RWPE2 (cell line): ENCODE measurements around the gene FAIM2.

Experiments
- ATAC-seq: fragments of 200-7000 bp; cut with Tn5 transposase; 3 replicates; pipeline ENCODE4 v1.9.1; 2021; ENCODE audit warnings: low read depth
- DNase-seq: peaks from one replicate; pipeline ENCODE4 v3.0.0-alpha.2; 2020; ENCODE audit warnings: low spot score
- H3K27ac ChIP-seq: fragments of 450-650 bp; 2 replicates; pipeline ENCODE4 v1.5.1; 2017; ENCODE audit warnings: mild to moderate bottlenecking; ENCODE audit not compliant: poor library complexity, severe bottlenecking
- H3K27me3 ChIP-seq: fragments of 250-450 bp; sonication (Bioruptor Pico); 2 replicates; pipeline ENCODE4 v1.5.1; 2021; ENCODE audit warnings: mild to moderate bottlenecking, moderate library complexity; ENCODE audit not compliant: insufficient read depth, poor library complexity, severe bottlenecking
- H3K36me3 ChIP-seq: fragments of 250-450 bp; sonication (Bioruptor Pico); 2 replicates; pipeline ENCODE4 v1.5.1; 2020; ENCODE audit warnings: low read depth, mild to moderate bottlenecking, moderate library complexity
- H3K4me1 ChIP-seq: fragments of 250-450 bp; sonication (Bioruptor Pico); 2 replicates; pipeline ENCODE4 v1.5.1; 2021; ENCODE audit warnings: mild to moderate bottlenecking, moderate library complexity; ENCODE audit not compliant: insufficient read depth, poor library complexity, severe bottlenecking
- H3K4me3 ChIP-seq: fragments of 250-450 bp; sonication (Bioruptor Pico); 2 replicates; pipeline ENCODE4 v1.5.1; 2021; ENCODE audit warnings: mild to moderate bottlenecking, moderate library complexity; ENCODE audit not compliant: severe bottlenecking
- H3K9me3 ChIP-seq: fragments of 250-450 bp; sonication (Bioruptor Pico); 2 replicates; pipeline ENCODE4 v1.5.1; 2021; ENCODE audit warnings: mild to moderate bottlenecking, moderate library complexity; ENCODE audit not compliant: severe bottlenecking
- CTCF ChIP-seq: fragments of 450-650 bp; IDR thresholded peaks from one replicate; pipeline ENCODE4 v1.5.1; 2017; ENCODE audit warnings: mild to moderate bottlenecking, moderate library complexity; ENCODE audit not compliant: poor library complexity, severe bottlenecking

The FAIM2 gene

DNA sequence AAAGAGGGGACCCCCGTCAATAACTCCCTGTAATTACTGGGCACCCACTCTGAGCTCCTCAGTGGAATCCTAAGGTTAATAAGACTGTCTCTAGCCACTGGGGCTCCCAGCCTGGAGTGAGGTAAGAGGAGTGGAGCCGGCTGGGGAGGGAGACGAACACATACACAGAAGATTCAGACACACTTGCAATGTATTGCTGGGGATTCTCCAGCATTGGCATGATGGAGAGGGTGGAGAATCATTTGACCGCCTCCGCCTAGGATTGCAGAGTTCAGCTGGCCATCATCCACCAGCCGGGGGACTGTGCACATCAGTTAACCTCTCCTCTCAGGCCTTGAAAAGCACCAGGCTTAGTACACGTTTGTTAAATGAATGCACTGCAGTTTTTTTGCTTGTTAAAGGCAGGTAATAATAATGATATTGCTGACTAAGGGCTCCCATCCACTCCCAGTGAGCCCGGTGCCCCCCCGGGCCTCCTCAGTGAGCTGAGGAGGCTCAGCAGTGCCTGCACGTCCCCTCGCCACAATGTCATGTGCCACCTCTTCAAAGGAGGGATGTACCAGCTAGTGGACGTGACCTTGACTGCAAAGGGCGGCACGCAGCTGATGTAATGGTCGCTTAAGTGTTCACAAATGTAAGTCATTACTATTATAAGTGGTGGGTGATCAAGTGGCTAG is 20.3 kb upstream of the FAIM2 start:
- DNase-seq (no peak), ATAC-seq (no peak)
- H3K4me3 ChIP-seq = no peak overlapping the region
- H3K27ac ChIP-seq = no peak overlapping the region
- H3K4me1 ChIP-seq = no peaks in the 10 kb centered on the region
- H3K27me3 ChIP-seq = no peaks in the 10 kb centered on the region
- no peaks in the 10 kb centered on the region for H3K9me3 ChIP-seq
- H3K36me3 ChIP-seq = no peaks in the 10 kb centered on the region
- TF ChIP-seq CTCF = no peak

- no peaks in the 10 kb centered on the region for H3K36me3 ChIP-seq
- TF ChIP-seq CTCF = no peak
- ATAC-seq (no peak), DNase-seq (no peak)
- H3K27ac ChIP-seq = no peak overlapping the region
- no peak overlapping the region for H3K4me3 ChIP-seq
- no peaks in the 10 kb centered on the region for H3K27me3 ChIP-seq
- H3K4me1 ChIP-seq = no peaks in the 10 kb centered on the region
- no peaks in the 10 kb centered on the region for H3K9me3 ChIP-seq
Observed at GRCh38 chr12:49923035-49923644, 19.4 kb upstream of the FAIM2 start.

GRCh38 chr12:49922349-49923034 is 18.8 kb upstream of the FAIM2 start:
- Histone ChIP-seq H3K4me3 (no peak overlapping the region), H3K4me1 (no peaks in the 10 kb centered on the region), H3K27me3 (no peaks in the 10 kb centered on the region), H3K27ac (no peak overlapping the region), H3K36me3 (no peaks in the 10 kb centered on the region), H3K9me3 (no peaks in the 10 kb centered on the region)
- TF ChIP-seq CTCF = no peak
- DNase-seq = no peak
- ATAC-seq = no peak

- no peaks in the 10 kb centered on the region for H3K9me3 ChIP-seq
- no peak for TF ChIP-seq CTCF
- H3K27ac ChIP-seq = no peak overlapping the region
Observed at GRCh38 chr12:49921936-49922335, 18.2 kb upstream of the FAIM2 start.

More at GRCh38 chr12:49921936-49922335, 18.2 kb upstream of the FAIM2 start:
- Histone ChIP-seq H3K4me1 (no peaks in the 10 kb centered on the region), H3K36me3 (no peaks in the 10 kb centered on the region), H3K4me3 (no peak overlapping the region), H3K27me3 (no peaks in the 10 kb centered on the region)
- no peak for ATAC-seq
- no peak for DNase-seq
